Activated CD4-positive, alpha-beta T cell treated with anti-CD3 and anti-CD28 coated beads, Interleukin-2, amount 50 U/mL, for 4 hours (primary cell): ENCODE measurements around the gene RIC3.

ENCODE experiments used
- DNase-seq, 2 experiments: peaks; one replicate each; pipeline ENCODE4 v3.0.0-alpha.2; 2020

Gene RIC3

DNA sequence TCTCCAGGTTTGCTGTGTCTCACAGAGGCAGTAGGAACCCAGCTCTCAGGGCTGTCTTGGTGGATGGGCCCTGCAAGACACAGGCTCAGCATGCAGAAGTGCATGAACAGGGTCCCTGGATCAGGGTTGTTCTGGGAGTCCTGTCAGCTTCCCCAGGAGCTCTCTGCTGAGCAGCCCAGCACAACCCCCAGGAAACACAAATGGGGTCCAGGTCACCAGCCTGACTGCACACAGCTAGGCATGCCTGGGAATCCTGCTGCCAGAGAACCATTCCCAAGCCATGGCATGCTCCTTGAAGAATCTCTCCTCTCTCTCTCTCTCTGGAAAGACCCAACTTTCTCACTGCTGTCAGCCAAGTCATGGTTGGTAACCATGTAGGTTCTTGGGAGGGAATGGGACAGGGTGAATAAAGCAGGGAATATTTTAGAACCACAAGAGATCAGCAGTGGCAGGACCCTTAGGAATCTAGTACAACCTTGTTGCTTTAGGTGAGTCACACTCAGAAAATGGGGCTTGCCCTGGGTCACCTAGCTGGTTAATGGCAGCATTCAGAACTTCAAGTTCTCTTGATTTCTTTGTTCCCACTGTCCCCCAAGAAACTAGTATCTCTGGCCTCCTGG lies 66.4 kb downstream of the RIC3 start:
- no peak for DNase-seq

GRCh38 chr11:8101421-8101820 lies 67.4 kb downstream of the RIC3 start:
- no peak for DNase-seq

GRCh38 chr11:8100605-8101004 lies 68.2 kb downstream of the RIC3 start:
- no peak for DNase-seq

DNA sequence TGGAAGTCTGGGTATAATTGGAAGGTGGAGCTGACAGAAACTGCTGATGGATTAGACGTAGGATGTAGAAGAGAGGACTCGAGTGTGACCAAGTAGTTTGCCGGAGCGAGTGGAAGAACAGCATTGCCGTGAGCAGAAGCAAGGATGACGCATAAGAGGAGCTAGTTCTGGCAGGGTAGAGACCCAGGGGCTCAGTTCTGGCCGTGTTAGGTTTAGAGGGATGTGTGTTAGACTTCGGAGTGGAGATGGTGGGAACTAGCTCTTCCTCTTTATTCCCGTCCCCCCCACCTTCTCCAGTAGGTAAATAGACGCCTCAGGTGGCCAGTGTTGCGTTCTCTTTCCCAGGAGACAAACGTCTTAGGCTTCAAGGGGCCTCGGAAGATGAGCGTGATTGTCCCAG lies 68.7 kb downstream of the RIC3 start:
- no peak for DNase-seq

DNA sequence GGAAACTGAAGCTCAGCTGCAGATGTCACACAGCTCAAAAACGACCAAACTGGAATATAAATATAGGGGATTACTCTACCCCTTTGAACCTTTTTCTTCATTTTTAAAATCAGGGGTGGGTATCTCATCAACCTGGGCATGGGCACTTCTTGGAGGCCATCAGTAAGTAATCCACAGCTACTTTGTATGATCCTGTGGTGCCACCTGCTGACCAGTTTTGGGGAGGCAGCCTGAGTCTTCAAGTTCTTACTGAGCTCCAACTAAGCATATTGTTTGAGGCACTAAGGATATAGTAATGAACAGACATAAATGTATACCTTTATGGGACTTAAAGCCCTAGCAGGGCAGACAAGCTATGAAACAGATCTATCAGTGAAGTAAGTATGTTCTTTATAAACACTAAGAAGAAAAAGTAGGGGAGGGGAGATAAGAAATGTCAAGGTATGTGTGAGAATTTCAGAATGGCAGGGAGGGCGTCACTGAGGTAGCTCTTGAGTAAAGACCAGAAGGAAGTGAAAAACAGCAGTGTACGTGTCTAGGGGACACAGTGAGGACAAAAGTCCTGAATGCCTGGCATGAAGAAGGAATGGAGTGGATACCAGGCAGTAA lies 69.4 kb downstream of the RIC3 start:
- peak; percentile 72 to 76 for DNase-seq

DNA sequence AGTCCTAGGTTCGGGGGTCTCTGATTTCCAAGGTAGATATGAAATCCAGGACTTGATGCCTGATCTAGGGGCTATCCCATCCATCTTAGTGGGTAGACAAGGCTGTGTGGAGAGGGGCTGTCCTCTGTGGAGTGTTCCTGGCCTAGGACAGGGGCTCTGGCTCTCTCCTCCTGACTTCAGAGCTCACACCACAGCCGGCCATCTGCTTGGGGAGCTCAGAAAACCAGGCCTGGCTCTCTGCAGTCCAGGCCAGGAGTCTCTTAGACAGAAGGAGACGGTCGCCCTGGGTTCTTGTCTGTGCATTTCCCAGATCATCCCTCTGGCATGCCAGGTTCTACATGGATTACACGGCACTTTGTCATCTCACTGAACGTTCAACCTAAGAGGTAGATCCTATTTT lies 69.9 kb downstream of the RIC3 start:
- no peak for DNase-seq

- no peak for DNase-seq
Measured at GRCh38 chr11:8098361-8098760, 70.5 kb downstream of the RIC3 start.

DNA sequence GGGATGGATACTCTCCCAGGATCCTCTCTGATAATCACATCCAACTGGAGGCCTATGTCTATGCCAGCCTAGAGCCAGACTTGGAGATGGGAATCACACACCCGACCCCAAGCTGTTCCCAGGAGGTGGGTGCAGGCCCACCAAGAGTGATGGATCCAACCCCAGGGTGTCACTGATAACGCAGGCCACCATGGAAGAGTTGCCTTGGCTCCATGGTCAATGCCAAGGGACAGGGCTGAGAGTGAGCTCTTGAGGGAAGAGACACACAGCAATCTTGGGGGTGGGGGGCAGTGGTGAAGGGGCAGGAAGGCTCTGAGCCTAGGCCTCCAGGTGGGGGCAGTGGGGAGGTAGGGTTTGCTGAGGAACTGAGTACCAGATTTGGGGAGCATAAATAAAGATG lies 70.9 kb downstream of the RIC3 start:
- DNase-seq: no peak

DNA sequence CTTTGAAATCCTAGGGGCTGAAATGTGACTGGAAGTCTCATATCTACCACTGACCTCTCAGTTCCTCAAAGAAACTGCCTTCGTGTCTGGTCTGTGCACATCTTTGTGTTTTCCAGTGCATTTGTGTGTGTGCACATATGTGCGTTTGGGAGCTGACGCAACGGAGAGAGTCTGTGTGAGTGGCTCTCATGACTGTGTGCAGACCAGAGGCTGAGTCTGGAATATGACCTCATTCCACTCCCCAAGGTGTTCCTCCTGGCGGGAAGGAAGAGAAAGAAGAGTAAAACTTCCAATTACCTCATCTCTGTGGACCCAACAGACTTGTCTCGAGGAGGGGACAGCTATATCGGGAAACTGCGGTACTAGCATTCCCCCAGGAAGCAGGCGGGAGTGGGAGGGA lies 71.4 kb downstream of the RIC3 start:
- DNase-seq: no peak

DNA sequence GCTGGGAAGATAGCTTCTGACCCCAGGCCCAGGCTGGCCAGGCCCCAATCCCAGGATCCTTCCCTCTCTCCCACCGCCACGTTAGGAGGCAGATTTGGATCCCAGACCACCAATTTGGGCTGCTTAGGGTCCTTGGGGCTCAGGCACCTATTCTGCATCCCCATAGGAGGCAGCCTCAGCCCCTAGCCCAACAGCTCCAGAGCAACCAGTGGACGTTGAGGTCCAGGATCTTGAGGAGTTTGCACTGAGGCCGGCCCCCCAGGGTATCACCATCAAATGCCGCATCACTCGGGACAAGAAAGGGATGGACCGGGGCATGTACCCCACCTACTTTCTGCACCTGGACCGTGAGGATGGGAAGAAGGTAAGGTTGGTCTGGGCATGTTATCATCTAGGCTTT lies 71.8 kb downstream of the RIC3 start:
- no peak for DNase-seq

DNA sequence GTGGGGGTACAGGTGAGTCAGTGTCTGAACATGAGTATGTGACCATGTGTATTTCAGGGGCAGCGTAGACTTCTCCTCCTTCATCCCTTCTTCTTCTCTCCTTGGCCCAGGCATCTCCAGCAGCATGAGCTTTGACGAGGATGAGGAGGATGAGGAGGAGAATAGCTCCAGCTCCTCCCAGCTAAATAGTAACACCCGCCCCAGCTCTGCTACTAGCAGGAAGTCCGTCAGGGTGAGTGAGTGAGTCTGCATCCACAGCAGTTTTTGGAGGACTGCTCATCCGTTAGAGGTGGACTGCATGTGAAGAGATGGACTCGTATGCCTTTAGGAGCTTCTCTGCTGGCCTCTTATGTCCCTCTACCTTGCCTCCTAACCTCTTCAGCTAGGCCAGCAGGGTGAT lies 72.2 kb downstream of the RIC3 start:
- DNase-seq: no peak

GRCh38 chr11:8095806-8096522 lies 72.9 kb downstream of the RIC3 start:
- no peak for DNase-seq

- DNase-seq: no peak
Measured at GRCh38 chr11:8095371-8095770, 73.5 kb downstream of the RIC3 start.

GRCh38 chr11:8094656-8095055 lies 74.2 kb downstream of the RIC3 start:
- no peak for DNase-seq

DNA sequence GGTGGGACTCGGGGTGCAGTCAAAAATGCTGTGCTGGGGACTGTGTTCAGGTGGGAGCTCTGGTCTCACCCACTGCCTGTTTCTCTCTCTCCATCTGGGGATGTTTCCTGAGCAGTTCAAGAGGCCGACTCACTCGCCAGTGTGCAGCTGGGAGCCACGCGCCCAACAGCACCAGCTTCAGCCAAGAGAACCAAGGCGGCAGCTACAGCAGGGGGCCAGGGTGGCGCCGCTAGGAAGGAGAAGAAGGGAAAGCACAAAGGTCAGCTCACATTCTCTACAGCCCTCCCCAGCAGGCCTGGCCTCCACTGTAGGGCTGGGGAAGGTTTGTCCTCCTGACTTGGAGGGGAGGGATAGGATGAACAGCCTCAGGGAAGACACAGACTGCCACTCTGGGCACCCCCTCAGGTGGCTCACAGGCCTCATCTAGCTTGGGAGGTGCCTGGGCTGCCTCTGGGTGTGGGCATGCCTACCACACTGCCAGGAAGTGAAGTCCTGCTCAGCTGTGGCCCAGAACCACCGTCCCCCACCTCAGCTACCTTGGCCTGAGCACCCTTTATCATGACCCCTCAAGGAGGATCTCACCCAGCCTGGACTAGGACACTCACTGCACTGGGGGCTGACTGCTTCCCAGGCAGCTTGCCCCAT lies 74.8 kb downstream of the RIC3 start:
- no peak for DNase-seq

GRCh38 chr11:8092587-8093424 lies 76.0 kb downstream of the RIC3 start:
- peak in 1 of 2 experiments; percentile 25 for DNase-seq

GRCh38 chr11:8091721-8092120 lies 77.1 kb downstream of the RIC3 start:
- no peak for DNase-seq

DNA sequence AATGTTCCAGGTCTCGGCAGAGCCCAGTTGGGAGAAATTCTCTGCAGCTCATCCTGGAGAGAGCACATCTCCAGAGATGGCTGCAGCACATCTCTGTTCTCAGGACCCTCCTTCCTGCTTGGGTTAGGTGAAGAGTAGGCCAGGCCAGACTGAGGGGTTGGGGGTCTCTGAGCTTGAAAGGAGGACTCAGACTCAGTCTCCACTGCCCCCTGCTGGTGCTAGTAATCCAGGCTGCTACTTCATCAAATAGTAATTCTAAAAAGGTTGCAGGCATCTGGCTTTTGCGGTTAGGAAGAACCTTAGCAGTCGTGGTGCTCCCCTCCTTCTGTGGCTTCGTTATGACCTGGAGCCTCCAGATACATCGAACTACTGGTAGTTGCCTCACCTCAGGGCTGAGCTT lies 78.1 kb downstream of the RIC3 start:
- no peak for DNase-seq

DNA sequence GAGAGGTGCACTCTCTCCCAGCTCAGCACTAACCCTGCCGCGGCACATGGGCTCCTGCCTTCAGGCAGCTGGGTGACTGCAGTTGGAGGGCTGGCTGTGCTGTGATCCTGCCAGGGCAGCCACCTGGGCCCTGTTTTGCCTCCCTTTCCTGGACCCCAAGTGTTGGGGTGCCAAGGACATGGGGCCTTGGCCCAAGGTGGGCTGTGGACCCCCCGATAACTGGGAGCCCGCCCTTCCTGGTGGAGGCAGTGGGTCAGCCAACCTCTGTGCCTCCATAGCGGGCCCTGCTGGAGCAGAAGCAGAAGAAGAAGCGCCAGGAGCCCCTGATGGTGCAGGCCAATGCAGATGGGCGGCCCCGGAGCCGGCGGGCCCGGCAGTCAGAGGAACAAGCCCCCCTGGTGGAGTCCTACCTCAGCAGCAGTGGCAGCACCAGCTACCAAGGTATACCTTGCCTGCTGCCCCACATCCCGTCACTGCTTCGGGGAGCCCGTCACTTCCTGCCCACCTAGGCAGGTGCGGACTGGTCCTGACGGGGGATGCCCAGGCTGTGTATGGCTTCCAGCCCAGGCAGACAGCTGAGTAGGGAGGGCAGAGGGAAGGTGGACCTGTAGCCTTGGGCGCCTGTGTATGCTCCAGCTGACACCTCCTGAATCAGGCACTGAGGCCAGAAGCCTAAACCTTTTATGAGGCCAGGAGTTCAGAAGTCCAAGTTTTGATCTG lies 78.9 kb downstream of the RIC3 start:
- DNase-seq: no peak

GRCh38 chr11:8087756-8088155 lies 81.1 kb downstream of the RIC3 start:
- DNase-seq: no peak

DNA sequence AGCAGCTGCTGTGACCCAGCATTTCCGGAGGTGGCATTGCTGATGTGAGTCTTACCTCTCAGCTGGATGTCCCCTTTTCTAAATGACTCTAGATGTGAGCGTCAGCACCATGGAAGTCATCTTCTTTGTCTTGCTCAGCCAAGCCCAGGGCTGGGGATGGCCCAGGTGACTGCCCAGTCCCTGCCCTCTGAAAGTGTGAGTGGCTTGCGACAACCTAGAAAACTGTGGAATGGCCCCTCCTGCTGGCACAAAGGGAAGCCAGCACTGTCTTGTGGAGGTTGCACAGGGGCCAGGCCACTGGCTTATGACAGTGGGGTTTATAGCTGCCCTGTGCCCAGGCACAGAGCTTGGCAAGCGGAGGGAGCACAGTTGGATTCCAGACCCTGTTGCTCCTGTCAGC lies 81.6 kb downstream of the RIC3 start:
- DNase-seq: no peak

DNA sequence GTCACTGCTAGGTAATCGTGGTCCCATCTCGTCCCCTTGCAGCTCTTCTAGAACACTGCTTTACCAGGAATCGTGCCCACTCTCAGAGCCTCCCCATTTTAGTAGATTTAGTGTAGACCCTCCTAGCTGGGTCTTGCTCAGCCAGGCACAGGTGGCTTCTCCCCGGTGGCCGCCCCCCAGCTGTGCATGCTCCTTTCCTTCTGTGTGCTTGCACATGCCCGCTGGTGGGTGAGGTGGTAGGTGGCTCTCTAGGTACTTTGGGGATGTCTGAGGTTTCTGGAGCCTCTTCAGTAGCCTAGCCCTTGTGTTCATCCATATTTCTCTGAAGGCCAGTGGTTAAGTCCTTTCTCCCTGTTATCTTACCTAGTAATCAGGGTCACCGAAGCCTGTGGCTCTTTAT lies 82.3 kb downstream of the RIC3 start:
- no peak for DNase-seq
